Duodenal mucosa (tissue), 2 donors: ENCODE results near the gene CMTM7.

Experiments used
- H3K27ac ChIP-seq: one replicate; pipeline ENCODE4 v1.7.0; 2013; ENCODE audit warnings: low read depth, low read length
- H3K27me3 ChIP-seq, 2 donors: one replicate each; pipeline ENCODE4 v1.7.0; 2013; ENCODE audit warnings: low read length in 2 of 2, control low read depth in 1 of 2; ENCODE audit not compliant: insufficient read depth in 2 of 2, control insufficient read depth in 1 of 2
- H3K36me3 ChIP-seq, 2 donors: one replicate each; pipeline ENCODE4 v1.7.0; 2013; ENCODE audit warnings: low read length in 2 of 2, control low read depth in 1 of 2; ENCODE audit not compliant: insufficient read depth in 2 of 2, control insufficient read depth in 1 of 2
- H3K4me1 ChIP-seq, 2 donors: one replicate each; pipeline ENCODE4 v1.7.0; 2013; ENCODE audit warnings: low read length in 2 of 2, control low read depth in 1 of 2; ENCODE audit not compliant: insufficient read depth in 2 of 2, control insufficient read depth in 1 of 2
- H3K4me3 ChIP-seq, 2 donors: one replicate each; pipeline ENCODE4 v1.7.0; 2013; ENCODE audit warnings: low read length in 2 of 2, low read depth in 1 of 2
- H3K9ac ChIP-seq, 2 donors: one replicate each; pipeline ENCODE4 v1.7.0; 2013; ENCODE audit warnings: low read length in 2 of 2, low read depth in 1 of 2
- H3K9me3 ChIP-seq, 2 donors: one replicate each; pipeline ENCODE4 v1.7.0; 2013; ENCODE audit warnings: low read length in 2 of 2, control low read depth in 1 of 2; ENCODE audit not compliant: control insufficient read depth in 1 of 2

Gene CMTM7

GRCh38 chr3:32499585-32499984 lies 107.9 kb downstream of the CMTM7 start:
- no peaks in the 10 kb centered on the region for H3K27me3 ChIP-seq
- no peaks in the 10 kb centered on the region for H3K36me3 ChIP-seq
- H3K9ac ChIP-seq, result no peak overlapping the region
- no peak overlapping the region for H3K4me3 ChIP-seq
- H3K27ac ChIP-seq, result no peak overlapping the region
- H3K4me1 ChIP-seq, result peaks cover 0 to 8% of the 10 kb centered on the region in 2 donors
- no peaks in the 10 kb centered on the region for H3K9me3 ChIP-seq

- Histone ChIP-seq H3K36me3 (no peaks in the 10 kb centered on the region), H3K4me3 (no peak overlapping the region), H3K9me3 (no peaks in the 10 kb centered on the region), H3K9ac (no peak overlapping the region), H3K4me1 (peaks cover 0 to 8% of the 10 kb centered on the region in 2 donors), H3K27ac (no peak overlapping the region), H3K27me3 (no peaks in the 10 kb centered on the region)
Observed at GRCh38 chr3:32500231-32500630, 108.6 kb downstream of the CMTM7 start.

- H3K4me3 ChIP-seq, result peak overlapping the region; percentile 79 to 92
- H3K9ac ChIP-seq, result peak overlapping the region; percentile 35 to 84
- peaks cover 0 to 8% of the 10 kb centered on the region in 2 donors for H3K4me1 ChIP-seq
- H3K36me3 ChIP-seq, result no peaks in the 10 kb centered on the region
- H3K27ac ChIP-seq, result no peak overlapping the region
- no peaks in the 10 kb centered on the region for H3K9me3 ChIP-seq
- no peaks in the 10 kb centered on the region for H3K27me3 ChIP-seq
Observed at GRCh38 chr3:32500880-32501782, 109.5 kb downstream of the CMTM7 start.

GRCh38 chr3:32501783-32502117 lies 110.1 kb downstream of the CMTM7 start:
- peaks cover 0 to 8% of the 10 kb centered on the region in 2 donors for H3K4me1 ChIP-seq
- peak overlapping the region; percentile 79 to 92 for H3K4me3 ChIP-seq
- H3K9ac ChIP-seq, result peak overlapping the region; percentile 73 to 84
- H3K27ac ChIP-seq, result peak overlapping the region; percentile 88
- H3K9me3 ChIP-seq, result no peaks in the 10 kb centered on the region
- no peaks in the 10 kb centered on the region for H3K36me3 ChIP-seq
- H3K27me3 ChIP-seq, result no peaks in the 10 kb centered on the region

GRCh38 chr3:32502118-32502945 lies 110.7 kb downstream of the CMTM7 start, which contains the start of gene CMTM6:
Gene CMTM6 (minus strand): TSS chr3:32502852. CDS start chr3:32502745, 107 bp downstream.
- peak within 1 kb of the TSS; percentile 79 to 92 for H3K4me3 ChIP-seq
- no peaks in the 10 kb centered on the region for H3K27me3 ChIP-seq
- H3K9ac ChIP-seq, result peak within 1 kb of the TSS; percentile 73 to 84
- peaks cover 0 to 8% of the 10 kb centered on the region in 2 donors for H3K4me1 ChIP-seq
- no peaks in the 10 kb centered on the region for H3K36me3 ChIP-seq
- H3K27ac ChIP-seq, result peak within 1 kb of the TSS; percentile 88
- H3K9me3 ChIP-seq, result no peaks in the 10 kb centered on the region

GRCh38 chr3:32502946-32503286 lies 111.3 kb downstream of the CMTM7 start:
- H3K27ac ChIP-seq, result no peak overlapping the region
- peak overlapping the region; percentile 25 to 57 for H3K9ac ChIP-seq

More at GRCh38 chr3:32502946-32503286, 111.3 kb downstream of the CMTM7 start:
- no peaks in the 10 kb centered on the region for H3K27me3 ChIP-seq
- peak overlapping the region; percentile 79 to 92 for H3K4me3 ChIP-seq
- H3K4me1 ChIP-seq, result peaks cover 0 to 8% of the 10 kb centered on the region in 2 donors
- H3K36me3 ChIP-seq, result no peaks in the 10 kb centered on the region
- no peaks in the 10 kb centered on the region for H3K9me3 ChIP-seq
